Large intestine (tissue), 3 donors: Measurements from ENCODE around the gene NLK. TPM values are rescaled to one million over a fixed set of nuclear protein-coding genes. Genes with fewer than 3 reads are reported as not detected.

Experiments used
- DNase-seq, 2 donors: peaks; one replicate each; pipeline versions ENCODE4 v3.0.0 to v3.0.0-alpha.2; 2013
- H3K27ac ChIP-seq: one replicate; pipeline ENCODE4 v1.5.1; 2013; ENCODE audit warnings: low read length
- H3K27me3 ChIP-seq: 2 replicates; pipeline ENCODE4 v1.6.1; 2013; ENCODE audit warnings: low read length; ENCODE audit not compliant: control insufficient read depth, insufficient read depth
- H3K36me3 ChIP-seq: 2 replicates; pipeline ENCODE4 v1.6.1; 2013; ENCODE audit warnings: low read length; ENCODE audit not compliant: control insufficient read depth, insufficient read depth
- H3K4me1 ChIP-seq: one replicate; pipeline ENCODE4 v1.6.1; 2013; ENCODE audit warnings: low read length; ENCODE audit not compliant: control insufficient read depth, insufficient read depth
- H3K4me3 ChIP-seq: one replicate; pipeline ENCODE4 v1.5.1; 2013; ENCODE audit warnings: low read length
- H3K9me3 ChIP-seq: one replicate; pipeline ENCODE4 v1.6.1; 2013; ENCODE audit warnings: mild to moderate bottlenecking, low read depth, low read length, moderate library complexity; ENCODE audit not compliant: control insufficient read depth
- WGBS: methylation state at CpG from one replicate; pipeline ENCODE4 v1.1.5; 2013; ENCODE audit warnings: low lambda C conversion rate; ENCODE audit not compliant: insufficient coverage; 5-methylcytosine and 5-hydroxymethylcytosine counted together
- polyA plus RNA-seq: library from polyadenylated mRNA; unstranded; fragments of 120-200 nt; gene quantifications from one replicate; pipeline ENCODE4 v1.2.1, GENCODE V29; 2013

NLK gene
- polyA plus RNA-seq, 1 donor: 13.9 TPM

GRCh38 chr17:28125526-28126378, 83.3 kb downstream of the NLK start:
- no CpG with 5 or more reads among the region's 4 CpGs for WGBS
- H3K36me3 ChIP-seq: no peaks in the 10 kb centered on the region
- peak in 1 of 2 donors; percentile 32 for DNase-seq
- no peak overlapping the region for H3K4me3 ChIP-seq
- H3K27ac ChIP-seq: no peak overlapping the region
- no peaks in the 10 kb centered on the region for H3K27me3 ChIP-seq
- H3K9me3 ChIP-seq: no peaks in the 10 kb centered on the region
- no peaks in the 10 kb centered on the region for H3K4me1 ChIP-seq

- Histone ChIP-seq H3K9me3 (no peaks in the 10 kb centered on the region), H3K4me3 (no peak overlapping the region), H3K27ac (no peak overlapping the region), H3K36me3 (no peaks in the 10 kb centered on the region), H3K27me3 (no peaks in the 10 kb centered on the region), H3K4me1 (no peaks in the 10 kb centered on the region)
- no CpG with 5 or more reads among the region's 1 CpG for WGBS
- DNase-seq: no peak
These were observed 84.7 kb downstream of the NLK start for GRCh38 chr17:28127196-28127595.

- Histone ChIP-seq H3K27me3 (no peaks in the 10 kb centered on the region), H3K9me3 (no peaks in the 10 kb centered on the region), H3K27ac (no peak overlapping the region), H3K36me3 (peaks cover 7% of the 10 kb centered on the region), H3K4me3 (no peak overlapping the region), H3K4me1 (no peaks in the 10 kb centered on the region)
- DNase-seq: no peak
- WGBS: 100% methylated on average over 1 of the region's 1 CpG
These were observed 86.3 kb downstream of the NLK start for GRCh38 chr17:28128779-28129178.

GRCh38 chr17:28130472-28130871, 88.0 kb downstream of the NLK start:
- DNase-seq: no peak
- 90% methylated on average over 2 of the region's 2 CpGs for WGBS
- no peak overlapping the region for H3K4me3 ChIP-seq
- no peaks in the 10 kb centered on the region for H3K4me1 ChIP-seq
- no peaks in the 10 kb centered on the region for H3K9me3 ChIP-seq
- no peaks in the 10 kb centered on the region for H3K27me3 ChIP-seq
- peaks cover 8% of the 10 kb centered on the region for H3K36me3 ChIP-seq
- no peak overlapping the region for H3K27ac ChIP-seq

- H3K4me1 ChIP-seq: no peaks in the 10 kb centered on the region
- no peak overlapping the region for H3K27ac ChIP-seq
- WGBS: no CpG with 5 or more reads among the region's 4 CpGs
- no peaks in the 10 kb centered on the region for H3K9me3 ChIP-seq
- H3K4me3 ChIP-seq: no peak overlapping the region
- no peak for DNase-seq
- H3K27me3 ChIP-seq: no peaks in the 10 kb centered on the region
- peaks cover 8% of the 10 kb centered on the region for H3K36me3 ChIP-seq
These were observed 89.1 kb downstream of the NLK start for GRCh38 chr17:28131599-28131998.

- no peaks in the 10 kb centered on the region for H3K4me1 ChIP-seq
- H3K36me3 ChIP-seq: peaks cover 8% of the 10 kb centered on the region
- H3K27ac ChIP-seq: no peak overlapping the region
- no peak overlapping the region for H3K4me3 ChIP-seq
- DNase-seq: no peak
- no peaks in the 10 kb centered on the region for H3K27me3 ChIP-seq
- no peaks in the 10 kb centered on the region for H3K9me3 ChIP-seq
These were observed 91.1 kb downstream of the NLK start for GRCh38 chr17:28133562-28133970.

GRCh38 chr17:28136923-28137322, 94.4 kb downstream of the NLK start:
- Histone ChIP-seq H3K27ac (no peak overlapping the region), H3K9me3 (no peaks in the 10 kb centered on the region), H3K4me1 (no peaks in the 10 kb centered on the region), H3K36me3 (peaks cover 9% of the 10 kb centered on the region), H3K27me3 (no peaks in the 10 kb centered on the region), H3K4me3 (no peak overlapping the region)
- no peak for DNase-seq
- 100% methylated on average over 2 of the region's 3 CpGs for WGBS

- no peak for DNase-seq
These were observed 97.3 kb downstream of the NLK start for GRCh38 chr17:28139822-28140221.

GRCh38 chr17:28141313-28141712, 98.8 kb downstream of the NLK start:
- H3K27me3 ChIP-seq: no peaks in the 10 kb centered on the region
- WGBS: 90% methylated on average over 2 of the region's 3 CpGs
- H3K4me1 ChIP-seq: no peaks in the 10 kb centered on the region
- no peaks in the 10 kb centered on the region for H3K9me3 ChIP-seq
- no peak overlapping the region for H3K4me3 ChIP-seq
- no peak for DNase-seq
- peaks cover 2% of the 10 kb centered on the region for H3K36me3 ChIP-seq
- no peak overlapping the region for H3K27ac ChIP-seq

More at GRCh38 chr17:28139822-28140221, 97.3 kb downstream of the NLK start:
- H3K27ac ChIP-seq: no peak overlapping the region
- H3K4me3 ChIP-seq: no peak overlapping the region
- 75% methylated on average over 1 of the region's 1 CpG for WGBS
- no peaks in the 10 kb centered on the region for H3K27me3 ChIP-seq
- no peaks in the 10 kb centered on the region for H3K4me1 ChIP-seq
- no peaks in the 10 kb centered on the region for H3K9me3 ChIP-seq
- peaks cover 2% of the 10 kb centered on the region for H3K36me3 ChIP-seq

- WGBS: no CpG with 5 or more reads among the region's 1 CpG
- Histone ChIP-seq H3K27ac (no peak overlapping the region), H3K9me3 (no peaks in the 10 kb centered on the region), H3K27me3 (no peaks in the 10 kb centered on the region), H3K4me3 (no peak overlapping the region), H3K36me3 (peaks cover 2% of the 10 kb centered on the region), H3K4me1 (no peaks in the 10 kb centered on the region)
- no peak for DNase-seq
These were observed 99.3 kb downstream of the NLK start for GRCh38 chr17:28141773-28142172.

- no peak for DNase-seq
- H3K4me3 ChIP-seq: no peak overlapping the region
- H3K4me1 ChIP-seq: no peaks in the 10 kb centered on the region
- no peaks in the 10 kb centered on the region for H3K27me3 ChIP-seq
- peaks cover 2% of the 10 kb centered on the region for H3K36me3 ChIP-seq
- 83% methylated on average over 2 of the region's 5 CpGs for WGBS
- no peaks in the 10 kb centered on the region for H3K9me3 ChIP-seq
- H3K27ac ChIP-seq: no peak overlapping the region
These were observed 99.8 kb downstream of the NLK start for GRCh38 chr17:28142305-28142704.
